ENCODE measurements around the gene SGSM2.

SGSM2 gene

GRCh38 chr17:2386400-2387085 lies 49.2 kb downstream of the SGSM2 start:
- DNase-seq (ENCODE audit: low read depth in 2 of 2): no peak

GRCh38 chr17:2387086-2388019 lies 50.1 kb downstream of the SGSM2 start:
- no peak for DNase-seq (ENCODE audit: low read depth in 2 of 2)

- DNase-seq (ENCODE audit: low read depth in 2 of 2): no peak
Observed at GRCh38 chr17:2388020-2388682, 50.9 kb downstream of the SGSM2 start.

GRCh38 chr17:2388683-2389055 lies 51.4 kb downstream of the SGSM2 start:
- no peak for DNase-seq (ENCODE audit: low read depth in 2 of 2)

GRCh38 chr17:2390199-2390836 lies 53.0 kb downstream of the SGSM2 start:
- no peak for DNase-seq (ENCODE audit: low read depth in 2 of 2)

GRCh38 chr17:2391597-2392251 lies 54.4 kb downstream of the SGSM2 start:
- no peak for DNase-seq (ENCODE audit: low read depth in 2 of 2)

- DNase-seq (ENCODE audit: low read depth in 2 of 2): peak; percentile 95 to 99
Observed at GRCh38 chr17:2392252-2393173, 55.2 kb downstream of the SGSM2 start.

- DNase-seq (ENCODE audit: low read depth in 2 of 2): peak; percentile 86 to 89
Observed at GRCh38 chr17:2393174-2393953, 56.1 kb downstream of the SGSM2 start.

- DNase-seq (ENCODE audit: low read depth in 2 of 2): no peak
Observed at GRCh38 chr17:2393954-2394749, 56.9 kb downstream of the SGSM2 start.

- no peak for DNase-seq (ENCODE audit: low read depth in 2 of 2)
Observed at GRCh38 chr17:2394775-2395201, 57.5 kb downstream of the SGSM2 start.

- DNase-seq (ENCODE audit: low read depth in 2 of 2): no peak
Observed at GRCh38 chr17:2395258-2396181, 58.2 kb downstream of the SGSM2 start.

GRCh38 chr17:2396192-2396567 lies 58.9 kb downstream of the SGSM2 start:
- DNase-seq (ENCODE audit: low read depth in 2 of 2): no peak

- peak in 1 of 2 donors; percentile 58 for DNase-seq (ENCODE audit: low read depth in 2 of 2)
Observed at GRCh38 chr17:2396568-2397246, 59.4 kb downstream of the SGSM2 start.

- no peak for DNase-seq (ENCODE audit: low read depth in 2 of 2)
Observed at GRCh38 chr17:2397247-2398171, 60.2 kb downstream of the SGSM2 start.

GRCh38 chr17:2398182-2398581 lies 60.9 kb downstream of the SGSM2 start:
- DNase-seq (ENCODE audit: low read depth in 2 of 2): no peak
